Caco-2 (cell line): ENCODE data around the gene VAV2. TPM values are rescaled to one million over a fixed set of nuclear protein-coding genes. Genes with fewer than 3 reads are reported as not detected.

ENCODE experiments used
- BruUV-seq: library from RNA; stranded (reverse); fragments of 400-500 nt; replicated peaks from 2 replicates; lab custom pipeline; 2021; lab: Mats Ljungman, UMichigan
- CTCF ChIA-PET: fragments of 300-600 bp; sonication (Branson Sonifier 250); formaldehyde crosslinking; loops from one replicate; lab custom pipeline; 2022; ENCODE audit warnings: antibody characterized with exemption; lab: Charles Lee
- POLR2A ChIA-PET: fragments of 300-600 bp; sonication (Branson Sonifier 250); formaldehyde crosslinking; loops from one replicate; lab custom pipeline; 2022; ENCODE audit warnings: antibody characterized with exemption; lab: Charles Lee
- DNase-seq, 2 experiments: peaks; one replicate each; pipeline versions ENCODE4 v3.0.0 to v3.0.0-alpha.2; 2020 to 2022
- H3K27me3 ChIP-seq: replicated peaks from 2 replicates; pipeline ENCODE4 v1.6.0; 2011; ENCODE audit warnings: low read length; ENCODE audit not compliant: control insufficient read depth, insufficient read depth
- H3K36me3 ChIP-seq: 2 replicates; pipeline ENCODE4 v1.5.1; 2011; ENCODE audit warnings: low read length; ENCODE audit not compliant: control insufficient read depth, insufficient read depth
- H3K4me1 ChIP-seq: fragments of 250-450 bp; sonication (Bioruptor Pico); 2 replicates; pipeline ENCODE4 v1.5.1; 2020; ENCODE audit warnings: mild to moderate bottlenecking
- H3K4me3 ChIP-seq: 2 replicates; pipeline ENCODE4 v1.5.1; 2011; ENCODE audit warnings: low read depth, mild to moderate bottlenecking, control low read depth, low read length
- H3K9me3 ChIP-seq: fragments of 250-450 bp; sonication (Bioruptor Pico); 2 replicates; pipeline ENCODE4 v1.5.1; 2020; ENCODE audit warnings: mild to moderate bottlenecking, moderate library complexity
- H3K27ac Mint-ChIP-seq: one replicate; pipeline ENCODE4 v1.8.0; 2022; ENCODE audit warnings: mixed read lengths; ENCODE audit not compliant: unreplicated experiment
- H3K27me3 Mint-ChIP-seq: one replicate; pipeline ENCODE4 v1.8.0; 2022; ENCODE audit warnings: mixed read lengths; ENCODE audit not compliant: insufficient read depth, unreplicated experiment
- H3K36me3 Mint-ChIP-seq: one replicate; pipeline ENCODE4 v1.8.0; 2022; ENCODE audit warnings: mild to moderate bottlenecking, mixed read lengths; ENCODE audit not compliant: insufficient read depth, unreplicated experiment
- H3K4me1 Mint-ChIP-seq: one replicate; pipeline ENCODE4 v1.8.0; 2022; ENCODE audit warnings: low read depth, mixed read lengths; ENCODE audit not compliant: unreplicated experiment
- H3K4me3 Mint-ChIP-seq: one replicate; pipeline ENCODE4 v1.8.0; 2022; ENCODE audit warnings: mild to moderate bottlenecking, moderate library complexity, mixed read lengths; ENCODE audit not compliant: unreplicated experiment
- H3K9me3 Mint-ChIP-seq: one replicate; pipeline ENCODE4 v1.8.0; 2022; ENCODE audit warnings: mixed read lengths; ENCODE audit not compliant: unreplicated experiment
- CTCF ChIP-seq, 2 experiments: fragments of 200-600 bp in 1 of 2; IDR thresholded peaks; 1 replicate in 1 of 2; 2 replicates in 1 of 2; pipeline versions ENCODE4 v1.5.1 to v1.8.0; 2011 to 2022; ENCODE audit warnings: antibody characterized with exemption in 1 of 2, control low read depth in 1 of 2, inconsistent platforms in 1 of 2, low read depth in 1 of 2, low read length in 1 of 2, mild to moderate bottlenecking in 1 of 2, moderate library complexity in 1 of 2; ENCODE audit not compliant: insufficient read depth in 1 of 2, severe bottlenecking in 1 of 2, unreplicated experiment in 1 of 2
- intact Hi-C: fragments of 100-400 bp; cut with micrococcal nuclease; formaldehyde crosslinking; loops from one replicate; pipeline ENCODE4 v1.10.0; 2022; ENCODE audit not compliant: unreplicated experiment
- total RNA-seq: library from RNA; stranded (reverse); gene quantifications from 2 replicates; pipeline ENCODE4 v1.2.3, GENCODE V29; 2022

Gene VAV2
- total RNA-seq, 1 experiment from 2014 or later, result 55.3 TPM

GRCh38 chr9:133943036-133943780 lies 48.9 kb downstream of the VAV2 start:
- Mint-ChIP-seq H3K27me3 (no peaks in the 10 kb centered on the region), H3K9me3 (no peaks in the 10 kb centered on the region), H3K4me3 (no peak overlapping the region), H3K36me3 (peaks cover 38% of the 10 kb centered on the region), H3K27ac (no peak overlapping the region), H3K4me1 (no peaks in the 10 kb centered on the region)
- H3K36me3 ChIP-seq, result peaks cover 1% of the 10 kb centered on the region
- no peak for TF ChIP-seq CTCF (IDR thresholded peaks at IDR 0.05; ENCODE audit: insufficient read depth in 1 of 2, low read depth in 1 of 2, low read length in 1 of 2, severe bottlenecking in 1 of 2, unreplicated experiment in 1 of 2)
- no peaks in the 10 kb centered on the region for H3K9me3 ChIP-seq
- no TSS peak for BruUV-seq
- no peak overlapping the region for H3K4me3 ChIP-seq
- H3K4me1 ChIP-seq, result no peaks in the 10 kb centered on the region
- DNase-seq, result no peak
- intact Hi-C loops, result no loop called here
- POLR2A ChIA-PET, result no interaction called here
- no peaks in the 10 kb centered on the region for H3K27me3 ChIP-seq
- CTCF ChIA-PET, result no interaction called here

- DNase-seq, result no peak
- intact Hi-C loops, result no loop called here
- Mint-ChIP-seq H3K4me3 (no peak overlapping the region), H3K4me1 (no peaks in the 10 kb centered on the region), H3K27me3 (no peaks in the 10 kb centered on the region), H3K36me3 (peaks cover 36% of the 10 kb centered on the region), H3K9me3 (no peaks in the 10 kb centered on the region), H3K27ac (no peak overlapping the region)
- Histone ChIP-seq H3K4me1 (no peaks in the 10 kb centered on the region), H3K36me3 (no peaks in the 10 kb centered on the region; the same call in 1 of the 2 replicates), H3K4me3 (no peak overlapping the region), H3K9me3 (no peaks in the 10 kb centered on the region), H3K27me3 (no peaks in the 10 kb centered on the region)
- POLR2A ChIA-PET, result no interaction called here
- BruUV-seq, result no TSS peak
- TF ChIP-seq CTCF (IDR thresholded peaks at IDR 0.05; ENCODE audit: insufficient read depth in 1 of 2, low read depth in 1 of 2, low read length in 1 of 2, severe bottlenecking in 1 of 2, unreplicated experiment in 1 of 2), result no peak
- CTCF ChIA-PET, result no interaction called here
These were observed 49.7 kb downstream of the VAV2 start for GRCh38 chr9:133942206-133942975.

- no peaks in the 10 kb centered on the region for H3K9me3 ChIP-seq
- no peaks in the 10 kb centered on the region; the same call in 1 of the 2 replicates for H3K36me3 ChIP-seq
- peaks cover 8% of the 10 kb centered on the region; the same call in 1 of the 2 replicates for H3K4me1 ChIP-seq
- H3K27me3 ChIP-seq, result no peaks in the 10 kb centered on the region
- Mint-ChIP-seq H3K27ac (no peak overlapping the region), H3K27me3 (no peaks in the 10 kb centered on the region), H3K9me3 (no peaks in the 10 kb centered on the region), H3K4me3 (no peak overlapping the region), H3K4me1 (no peaks in the 10 kb centered on the region), H3K36me3 (peaks cover 35% of the 10 kb centered on the region)
- BruUV-seq, result no TSS peak
- POLR2A ChIA-PET, result no interaction called here
- CTCF ChIA-PET, result no interaction called here
- TF ChIP-seq CTCF (IDR thresholded peaks at IDR 0.05; ENCODE audit: insufficient read depth in 1 of 2, low read depth in 1 of 2, low read length in 1 of 2, severe bottlenecking in 1 of 2, unreplicated experiment in 1 of 2), result no peak
- intact Hi-C loops, result no loop called here
- H3K4me3 ChIP-seq, result no peak overlapping the region
- DNase-seq, result no peak
These were observed 52.3 kb downstream of the VAV2 start for GRCh38 chr9:133939845-133940244.
